HUES6 (cell line): ENCODE data around the gene PDLIM7.

Experiments
- H3K27ac ChIP-seq: 2 replicates; pipeline ENCODE4 v1.7.0; 2013; ENCODE audit warnings: low read depth, mild to moderate bottlenecking, low read length, inconsistent platforms
- H3K27me3 ChIP-seq: 2 replicates; pipeline ENCODE4 v1.6.1; 2013; ENCODE audit warnings: low read length; ENCODE audit not compliant: control insufficient read depth, insufficient read depth
- H3K36me3 ChIP-seq: 2 replicates; pipeline ENCODE4 v1.6.1; 2013; ENCODE audit warnings: low read length; ENCODE audit not compliant: control insufficient read depth, insufficient read depth
- H3K4me1 ChIP-seq: 2 replicates; pipeline ENCODE4 v1.6.1; 2013; ENCODE audit warnings: low read length; ENCODE audit not compliant: control insufficient read depth, insufficient read depth
- H3K4me3 ChIP-seq: 2 replicates; pipeline ENCODE4 v1.5.1; 2013; ENCODE audit warnings: low read depth, low read length
- H3K9ac ChIP-seq: one replicate; pipeline ENCODE4 v1.6.1; 2013; ENCODE audit warnings: mild to moderate bottlenecking, low read length
- H3K9me3 ChIP-seq: 2 replicates; pipeline ENCODE4 v1.6.1; 2013; ENCODE audit warnings: low read depth, low read length; ENCODE audit not compliant: control insufficient read depth, insufficient read depth

Gene PDLIM7

DNA sequence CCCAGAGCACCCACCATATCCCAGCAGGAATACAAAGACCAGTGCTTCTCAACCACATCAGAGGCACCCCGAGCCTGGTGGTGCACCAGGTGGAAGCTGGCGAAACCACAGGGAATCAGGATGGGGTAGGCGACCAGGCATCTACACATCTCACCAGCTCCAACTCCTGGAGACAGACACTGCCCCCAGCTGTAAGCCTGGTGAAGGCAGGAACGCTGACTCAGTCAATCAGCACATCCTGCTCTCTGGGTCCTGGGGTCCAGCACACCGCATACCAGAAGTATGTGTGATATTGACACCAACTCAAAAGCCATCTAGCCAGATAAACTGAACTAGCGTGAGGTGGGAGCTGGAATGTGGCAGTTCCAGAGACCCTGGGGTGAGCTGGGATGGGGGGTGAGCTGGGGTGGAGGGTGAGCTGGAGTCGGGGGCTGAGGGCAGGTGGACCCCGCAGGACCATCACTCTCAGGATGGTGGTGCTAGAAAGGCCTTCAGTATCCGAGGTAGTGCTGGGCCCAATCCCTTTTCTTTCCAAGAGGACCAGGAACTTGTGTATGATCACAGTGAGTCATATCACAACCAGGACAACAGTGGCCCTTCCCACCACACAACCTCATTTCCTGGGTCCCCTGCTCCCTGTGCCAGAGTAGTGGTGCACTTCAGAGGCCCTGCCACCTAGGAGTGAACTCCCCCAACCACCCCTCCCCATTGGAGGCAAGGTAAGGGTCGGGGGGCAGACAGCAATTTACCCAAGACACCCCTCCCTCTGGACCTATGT is 26.5 kb downstream of the PDLIM7 start:
- Histone ChIP-seq H3K27me3 (no peaks in the 10 kb centered on the region), H3K4me1 (peaks cover 53% of the 10 kb centered on the region), H3K9me3 (no peaks in the 10 kb centered on the region), H3K27ac (peak overlapping the region; percentile 20; the same call in 1 of the 2 replicates), H3K36me3 (peaks cover 60% of the 10 kb centered on the region), H3K9ac (no peak overlapping the region), H3K4me3 (0 out of 2 replicates have a peak overlapping the region, but pooled peaks have one; percentile 92)

DNA sequence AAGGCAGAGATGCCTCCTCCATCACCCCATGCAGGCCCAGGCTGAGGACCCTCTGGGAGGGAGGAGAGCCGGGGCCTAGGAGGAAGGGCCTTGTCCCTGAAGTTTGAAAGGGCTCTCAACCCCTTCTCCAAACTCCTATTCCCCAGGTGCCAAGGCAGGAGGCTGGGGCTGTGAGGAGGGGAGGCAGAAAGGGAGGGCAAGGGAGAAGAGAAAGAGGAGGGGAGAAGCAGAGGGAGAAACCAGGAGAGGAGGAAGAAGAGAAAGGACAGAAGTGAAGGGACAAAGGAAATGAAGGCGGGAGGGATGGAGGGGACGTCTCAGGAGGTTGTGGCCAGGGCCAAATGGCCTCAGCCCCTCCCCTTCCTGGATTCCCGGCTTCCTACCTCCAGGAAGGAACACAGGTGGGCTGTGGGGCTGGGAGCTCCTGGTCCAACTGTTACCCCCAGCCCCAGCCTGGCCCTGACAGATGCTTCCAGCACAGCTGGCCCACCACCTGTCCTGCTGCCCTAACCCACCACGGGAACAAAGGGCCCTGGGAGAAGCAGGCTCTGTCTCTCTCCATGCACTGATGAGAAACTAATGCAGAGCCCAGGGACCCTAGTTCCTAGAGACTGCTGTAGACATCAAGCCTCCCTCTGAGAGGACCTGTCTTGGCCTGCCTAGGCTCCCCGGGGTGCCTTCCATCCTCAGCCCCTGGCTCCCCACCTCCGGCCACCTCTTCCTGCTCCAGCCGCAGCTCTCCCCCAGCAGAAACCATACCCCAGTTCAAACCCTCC is 27.5 kb downstream of the PDLIM7 start:
- peaks cover 70% of the 10 kb centered on the region for H3K36me3 ChIP-seq
- peaks cover 45% of the 10 kb centered on the region for H3K4me1 ChIP-seq
- peak overlapping the region; percentile 58 for H3K9ac ChIP-seq
- H3K4me3 ChIP-seq, result peak overlapping the region; percentile 24
- no peaks in the 10 kb centered on the region for H3K27me3 ChIP-seq
- peak overlapping the region; percentile 66 for H3K27ac ChIP-seq
- no peaks in the 10 kb centered on the region for H3K9me3 ChIP-seq

- H3K36me3 ChIP-seq, result peaks cover 70% of the 10 kb centered on the region
- H3K27me3 ChIP-seq, result no peaks in the 10 kb centered on the region
- no peak overlapping the region; the same call in 1 of the 2 replicates for H3K4me3 ChIP-seq
- no peaks in the 10 kb centered on the region for H3K9me3 ChIP-seq
- H3K4me1 ChIP-seq, result peaks cover 35% of the 10 kb centered on the region
- H3K27ac ChIP-seq, result peak overlapping the region; percentile 66; the same call in 1 of the 2 replicates
- H3K9ac ChIP-seq, result peak overlapping the region; percentile 58
Observed at GRCh38 chr5:177468685-177469628, 28.4 kb downstream of the PDLIM7 start.

GRCh38 chr5:177468329-177468684 is 29.1 kb downstream of the PDLIM7 start:
- peaks cover 34% of the 10 kb centered on the region for H3K4me1 ChIP-seq
- H3K27me3 ChIP-seq, result no peaks in the 10 kb centered on the region
- peak overlapping the region; percentile 47 for H3K9ac ChIP-seq
- H3K36me3 ChIP-seq, result peaks cover 75% of the 10 kb centered on the region
- H3K27ac ChIP-seq, result peak overlapping the region; percentile 22; the same call in 1 of the 2 replicates
- H3K4me3 ChIP-seq, result no peak overlapping the region; the same call in 1 of the 2 replicates
- no peaks in the 10 kb centered on the region for H3K9me3 ChIP-seq

- Histone ChIP-seq H3K27ac (no peak overlapping the region), H3K9me3 (no peaks in the 10 kb centered on the region), H3K4me1 (peaks cover 34% of the 10 kb centered on the region), H3K27me3 (no peaks in the 10 kb centered on the region), H3K4me3 (no peak overlapping the region), H3K9ac (no peak overlapping the region), H3K36me3 (peaks cover 81% of the 10 kb centered on the region)
Observed at GRCh38 chr5:177467436-177467835, 30.0 kb downstream of the PDLIM7 start.

DNA sequence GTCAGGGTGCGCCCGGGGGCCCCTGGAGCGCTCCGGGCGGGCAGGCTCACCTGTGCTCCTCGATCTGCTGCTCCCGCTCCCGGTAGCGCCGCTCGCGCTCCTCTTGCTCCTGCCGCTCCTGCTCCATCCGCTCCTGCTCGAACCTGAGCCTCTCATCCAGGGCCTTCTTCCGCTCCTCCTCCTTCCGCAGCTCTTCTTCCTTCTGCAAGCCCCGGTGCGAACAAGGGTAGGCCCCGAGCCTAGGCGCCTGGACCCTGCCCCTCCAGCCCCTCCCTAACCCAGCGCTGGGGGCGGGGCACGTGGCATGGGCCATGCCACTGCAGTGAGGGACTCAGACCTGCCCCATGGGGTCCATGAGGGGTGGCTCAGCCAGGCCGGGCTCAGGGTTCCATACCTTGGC is 30.5 kb downstream of the PDLIM7 start:
- Histone ChIP-seq H3K4me1 (peaks cover 29% of the 10 kb centered on the region), H3K27ac (no peak overlapping the region), H3K4me3 (no peak overlapping the region), H3K9me3 (no peaks in the 10 kb centered on the region), H3K36me3 (peaks cover 83% of the 10 kb centered on the region), H3K27me3 (no peaks in the 10 kb centered on the region), H3K9ac (no peak overlapping the region)

- H3K27ac ChIP-seq, result no peak overlapping the region
- no peak overlapping the region for H3K4me3 ChIP-seq
- H3K9me3 ChIP-seq, result no peaks in the 10 kb centered on the region
- H3K27me3 ChIP-seq, result no peaks in the 10 kb centered on the region
- H3K36me3 ChIP-seq, result peaks cover 82% of the 10 kb centered on the region
- H3K9ac ChIP-seq, result no peak overlapping the region
- peaks cover 11% of the 10 kb centered on the region for H3K4me1 ChIP-seq
Observed at GRCh38 chr5:177465044-177465443, 32.4 kb downstream of the PDLIM7 start.

DNA sequence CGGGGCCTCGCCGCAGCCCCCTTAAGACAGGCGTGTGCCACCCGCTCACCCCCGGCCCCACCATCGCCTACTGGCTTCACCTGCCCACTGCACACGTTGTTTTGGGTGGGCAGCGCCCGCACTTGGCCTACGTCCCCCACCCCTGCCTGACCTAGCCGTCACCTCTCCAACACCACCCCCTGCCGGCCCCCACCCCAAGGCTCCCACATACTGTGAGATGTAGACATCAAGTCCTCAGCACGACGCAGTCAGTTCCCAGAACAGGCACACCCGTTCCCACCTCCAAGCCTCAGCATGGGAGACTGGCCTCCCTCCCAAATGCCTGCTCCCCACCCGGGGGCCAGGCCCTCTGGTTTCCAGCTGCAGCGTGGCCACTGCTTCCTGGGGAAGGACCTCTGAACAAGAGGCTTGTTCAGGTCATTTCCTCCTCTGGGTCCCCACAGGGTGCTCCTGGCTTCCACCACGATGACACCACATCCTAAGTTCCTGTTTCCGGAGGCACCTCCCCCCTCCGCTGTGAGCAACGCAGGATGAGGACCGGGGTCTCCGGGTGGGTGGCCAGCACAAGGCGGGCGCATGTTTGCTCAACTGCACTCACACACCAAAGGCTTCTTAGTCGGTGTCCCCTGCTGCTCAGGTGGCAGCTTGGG is 35.3 kb downstream of the PDLIM7 start:
- no peaks in the 10 kb centered on the region for H3K27me3 ChIP-seq
- H3K4me3 ChIP-seq, result no peak overlapping the region
- H3K9me3 ChIP-seq, result no peaks in the 10 kb centered on the region
- peaks cover 81% of the 10 kb centered on the region for H3K36me3 ChIP-seq
- no peak overlapping the region for H3K9ac ChIP-seq
- H3K4me1 ChIP-seq, result peaks cover 3% of the 10 kb centered on the region
- no peak overlapping the region for H3K27ac ChIP-seq

- peaks cover 66% of the 10 kb centered on the region for H3K36me3 ChIP-seq
- H3K27ac ChIP-seq, result no peak overlapping the region
- H3K4me1 ChIP-seq, result peaks cover 10% of the 10 kb centered on the region
Observed at GRCh38 chr5:177459819-177460628, 37.4 kb downstream of the PDLIM7 start.

GRCh38 chr5:177459357-177459756 is 38.0 kb downstream of the PDLIM7 start:
- H3K36me3 ChIP-seq, result peaks cover 66% of the 10 kb centered on the region

More at GRCh38 chr5:177459819-177460628, 37.4 kb downstream of the PDLIM7 start:
- H3K4me3 ChIP-seq, result no peak overlapping the region
- H3K9ac ChIP-seq, result no peak overlapping the region
- H3K9me3 ChIP-seq, result no peaks in the 10 kb centered on the region
- no peaks in the 10 kb centered on the region for H3K27me3 ChIP-seq

More at GRCh38 chr5:177459357-177459756, 38.0 kb downstream of the PDLIM7 start:
- H3K9ac ChIP-seq, result no peak overlapping the region
- no peak overlapping the region for H3K27ac ChIP-seq
- H3K4me1 ChIP-seq, result peaks cover 10% of the 10 kb centered on the region
- no peak overlapping the region for H3K4me3 ChIP-seq
- H3K9me3 ChIP-seq, result no peaks in the 10 kb centered on the region
- H3K27me3 ChIP-seq, result no peaks in the 10 kb centered on the region
